PFSK-1 (cell line): Measurements from ENCODE around the gene CEP152.

ENCODE experiments used
- FOXP2 ChIP-seq: optimal IDR thresholded peaks from 2 replicates; pipeline ENCODE3; 2011; ENCODE audit warnings: borderline replicate concordance, control low read depth, inconsistent platforms; ENCODE audit not compliant: insufficient read depth; ENCODE audit errors: extremely low read length, extremely low read depth
- POLR2AphosphoS5 ChIP-seq: IDR thresholded peaks from 2 replicates; pipeline ENCODE4 v1.6.1; 2012; ENCODE audit warnings: low read depth, mild to moderate bottlenecking, control low read depth, low read length, moderate library complexity
- REST ChIP-seq, 2 experiments: IDR thresholded peaks; 2 replicates each; pipeline versions ENCODE4 v1.6.1 to v1.8.0; 2011 to 2012; ENCODE audit warnings: low read depth in 2 of 2, low read length in 2 of 2, control low read depth in 1 of 2, inconsistent platforms in 1 of 2, mild to moderate bottlenecking in 1 of 2, moderate library complexity in 1 of 2; ENCODE audit not compliant: insufficient read depth in 1 of 2
- SIN3A ChIP-seq: IDR thresholded peaks from 2 replicates; pipeline ENCODE4 v1.6.1; 2012; ENCODE audit warnings: mild to moderate bottlenecking, low read length, moderate library complexity, borderline replicate concordance; ENCODE audit not compliant: insufficient read depth
- TAF1 ChIP-seq: IDR thresholded peaks from 2 replicates; pipeline ENCODE4 v1.6.1; 2012; ENCODE audit warnings: low read length, control low read depth, borderline replicate concordance; ENCODE audit not compliant: insufficient read depth

Gene CEP152

GRCh38 chr15:48834756-48835155 is 23.9 kb upstream of the CEP152 start:
- no peak for TF ChIP-seq REST (IDR thresholded peaks at IDR 0.05; ENCODE audit: insufficient read depth in 1 of 2, low read depth in 2 of 2, low read length in 2 of 2)
- no peak for TF ChIP-seq SIN3A
- no peak for TF ChIP-seq TAF1
- no peak for TF ChIP-seq POLR2AphosphoS5
- TF ChIP-seq FOXP2 = no peak

- TF ChIP-seq TAF1 = no peak
- TF ChIP-seq POLR2AphosphoS5 = no peak
- no peak for TF ChIP-seq FOXP2
These were observed 22.8 kb upstream of the CEP152 start for GRCh38 chr15:48833526-48834239.

GRCh38 chr15:48832648-48833047 is 21.8 kb upstream of the CEP152 start:
- TF ChIP-seq SIN3A (no peak), REST (IDR thresholded peaks at IDR 0.05; ENCODE audit: insufficient read depth in 1 of 2, low read depth in 2 of 2, low read length in 2 of 2) (no peak), TAF1 (no peak), POLR2AphosphoS5 (no peak), FOXP2 (no peak)

GRCh38 chr15:48828906-48829305 is 18.0 kb upstream of the CEP152 start:
- TF ChIP-seq TAF1 (no peak), POLR2AphosphoS5 (no peak), FOXP2 (no peak), SIN3A (no peak), REST (IDR thresholded peaks at IDR 0.05; ENCODE audit: insufficient read depth in 1 of 2, low read depth in 2 of 2, low read length in 2 of 2) (no peak)

- TF ChIP-seq FOXP2 (no peak), REST (IDR thresholded peaks at IDR 0.05; ENCODE audit: insufficient read depth in 1 of 2, low read depth in 2 of 2, low read length in 2 of 2) (no peak), SIN3A (no peak), TAF1 (no peak), POLR2AphosphoS5 (no peak)
These were observed 17.6 kb upstream of the CEP152 start for GRCh38 chr15:48828471-48828870.
